ENCODE results near the gene LNP1.
"Not testable (repeated sequence)": the region's sequence is repeated elsewhere in the genome, so short reads cannot be mapped to it uniquely, and the experiment has no call there.

GRCh38 chr3:100351770-100352169, 49.6 kb upstream of the LNP1 start:
- TF ChIP-seq CREB5 (CRISPR knock-in tag; IDR thresholded peaks at IDR 0.05; ENCODE audit: low read depth); ZFP30 (CRISPR knock-in tag; IDR thresholded peaks at IDR 0.05); RARB (CRISPR knock-in tag; IDR thresholded peaks at IDR 0.05); ARNTL (CRISPR knock-in tag; IDR thresholded peaks at IDR 0.05; ENCODE audit: borderline replicate concordance, low read depth): not testable (repeated sequence)

Data from SK-N-SH treated with all-trans-retinoic acid at 6 μM for 48 hours (cell line).